Stomach (tissue), 9 donors: Measurements from ENCODE around the gene GATB. TPM values are rescaled to one million over a fixed set of nuclear protein-coding genes. Genes with fewer than 3 reads are reported as not detected.

Source experiments
- DNase-seq, 2 donors: peaks; one replicate each; pipeline versions ENCODE4 v3.0.0 to v3.0.0-alpha.2; 2013 to 2019
- H3K27ac ChIP-seq, 5 donors: fragments of 200-600 bp in 4 of 5; sonication (generic) in 4 of 5; one replicate each; pipeline ENCODE4 v1.5.1; 2013 to 2019; ENCODE audit warnings: mild to moderate bottlenecking in 1 of 5, moderate library complexity in 1 of 5
- H3K27me3 ChIP-seq, 3 donors: fragments of 200-600 bp; sonication (generic); one replicate each; pipeline ENCODE4 v1.5.1; 2017 to 2019; ENCODE audit warnings: mixed run types in 1 of 3
- H3K36me3 ChIP-seq, 4 donors: fragments of 200-600 bp; sonication (generic); 1 replicate in 3 of 4; 2 replicates in 1 of 4; pipeline ENCODE4 v1.5.1; 2016 to 2019
- H3K4me1 ChIP-seq, 4 donors: fragments of 200-600 bp; sonication (generic); one replicate each; pipeline ENCODE4 v1.5.1; 2016 to 2019
- H3K4me3 ChIP-seq, 4 donors: fragments of 200-600 bp; sonication (generic) in 3 of 4; one replicate each; pipeline ENCODE4 v1.5.1; 2016 to 2019; ENCODE audit warnings: mild to moderate bottlenecking in 1 of 4
- H3K9me3 ChIP-seq, 4 donors: fragments of 200-600 bp; sonication (generic); one replicate each; pipeline ENCODE4 v1.5.1; 2016 to 2019
- CTCF ChIP-seq, 7 experiments: fragments of 450-650 bp in 4 of 7; fragments of 200-600 bp in 3 of 7; sonication (generic) in 3 of 7; IDR thresholded peaks; one replicate each; pipeline ENCODE4 v1.5.1; 2016 to 2019; ENCODE audit warnings: antibody characterized with exemption in 7 of 7, control low read depth in 2 of 7, mild to moderate bottlenecking in 1 of 7
- EP300 ChIP-seq: sonication (generic); formaldehyde crosslinking; IDR thresholded peaks from one replicate; pipeline ENCODE4 v1.6.1; 2017; ENCODE audit warnings: antibody characterized with exemption
- POLR2A ChIP-seq, 4 donors: fragments of 450-650 bp; IDR thresholded peaks; one replicate each; pipeline ENCODE4 v1.6.1; 2016; ENCODE audit warnings: antibody characterized with exemption in 4 of 4, control low read depth in 2 of 4, mild to moderate bottlenecking in 1 of 4, moderate library complexity in 1 of 4
- POLR2AphosphoS5 ChIP-seq, 3 donors: sonication (generic); formaldehyde crosslinking; IDR thresholded peaks; one replicate each; pipeline ENCODE4 v1.6.1; 2016; ENCODE audit warnings: antibody characterized with exemption in 3 of 3
- WGBS, 5 donors: extraction: QIAGEN DNeasy Blood & Tissue Kit in 3 of 5; methylation state at CpG; one replicate each; pipeline versions ENCODE4 v1.1.5 to v1.1.7; 2013 to 2018; 5-methylcytosine and 5-hydroxymethylcytosine counted together
- intact Hi-C: fragments of 100-400 bp; cut with DNase I; formaldehyde crosslinking; loops from one replicate; pipeline ENCODE4 v1.15.1; 2023; ENCODE audit warnings: low total_unique reads
- polyA plus RNA-seq, 3 donors: library from polyadenylated mRNA; stranded (reverse); fragments of 200-250 nt; gene quantifications; one replicate each; pipeline ENCODE4 v1.2.3, GENCODE V29; 2013
- total RNA-seq, 5 donors: library from RNA; depleted of rRNA; stranded (reverse); fragments of >200 nt; gene quantifications; one replicate each; pipeline versions ENCODE4 v1.1.0 to v1.2.3, GENCODE V29; 2014 to 2016
- donor health status: healthy with polysubstance abuse.
- donor health status: Bipolar disorder and iron deficiency.
- donor health status: healthy.

GATB gene
- total and polyA plus RNA-seq, 8 donors, result 1.8 to 32.2 (median 19.9) TPM

DNA sequence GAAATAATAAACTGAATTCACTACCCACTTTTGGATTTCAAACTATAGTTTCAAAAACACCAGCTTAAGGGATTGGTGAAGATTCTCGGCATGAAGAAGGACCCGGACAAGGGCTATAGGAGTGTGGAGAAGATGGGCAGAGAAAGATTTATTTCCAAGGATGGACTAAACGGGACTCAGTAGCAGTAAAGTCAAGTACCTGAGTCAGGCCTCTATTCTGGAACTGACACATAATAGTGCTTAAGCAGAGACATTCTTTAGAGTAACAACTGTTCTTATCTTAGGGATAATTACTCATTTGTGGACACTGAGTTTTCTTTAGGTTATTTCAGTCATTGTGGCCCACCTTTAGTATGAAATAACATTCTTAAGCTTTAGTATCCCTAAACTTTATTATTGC lies 134.6 kb downstream of the GATB start:
- no peak for DNase-seq
- Histone ChIP-seq H3K36me3 (no peaks in the 10 kb centered on the region), H3K27me3 (no peaks in the 10 kb centered on the region), H3K4me3 (no peak overlapping the region), H3K27ac (no peak overlapping the region), H3K4me1 (no peaks in the 10 kb centered on the region), H3K9me3 (no peaks in the 10 kb centered on the region)
- WGBS, 5 donors, result 84 to 94% (median 93%) methylated on average over 3 of the region's 3 CpGs
- TF ChIP-seq EP300 (no peak), POLR2AphosphoS5 (IDR thresholded peaks at IDR 0.05) (no peak), POLR2A (IDR thresholded peaks at IDR 0.05) (no peak), CTCF (IDR thresholded peaks at IDR 0.05) (no peak)
- intact Hi-C loops, result no loop called here

- intact Hi-C loops, result no loop called here
Observed at GRCh38 chr4:151624626-151625565, 135.9 kb downstream of the GATB start.

More at GRCh38 chr4:151624626-151625565, 135.9 kb downstream of the GATB start:
- TF ChIP-seq EP300, result no peak
- no peak for TF ChIP-seq POLR2AphosphoS5 (IDR thresholded peaks at IDR 0.05)
- TF ChIP-seq CTCF (IDR thresholded peaks at IDR 0.05), result no peak
- no peak for TF ChIP-seq POLR2A (IDR thresholded peaks at IDR 0.05)
- WGBS, 5 donors, result 78 to 90% (median 82%) methylated on average over 14 of the region's 14 CpGs
- Histone ChIP-seq H3K4me1 (no peaks in the 10 kb centered on the region), H3K36me3 (no peaks in the 10 kb centered on the region), H3K27me3 (no peaks in the 10 kb centered on the region), H3K27ac (no peak overlapping the region), H3K9me3 (no peaks in the 10 kb centered on the region), H3K4me3 (no peak overlapping the region)
- no peak for DNase-seq
